Chondrocyte (in vitro differentiated cells): ENCODE results near the gene C4orf51. TPM values are rescaled to one million over a fixed set of nuclear protein-coding genes. Genes with fewer than 3 reads are reported as not detected.

ENCODE experiments used
- DNase-seq: peaks from one replicate; pipeline ENCODE4 v3.0.0; 2021; ENCODE audit warnings: mixed read lengths, low spot score
- H3K27ac Mint-ChIP-seq: one replicate; pipeline ENCODE4 v1.8.0; 2021; ENCODE audit warnings: mild to moderate bottlenecking, moderate library complexity, mixed read lengths; ENCODE audit not compliant: unreplicated experiment
- H3K27me3 Mint-ChIP-seq: 2 replicates; pipeline ENCODE4 v1.8.0; 2021; ENCODE audit warnings: low read depth, mixed read lengths
- H3K36me3 Mint-ChIP-seq: 2 replicates; pipeline ENCODE4 v1.8.0; 2021; ENCODE audit warnings: low read depth, mixed read lengths
- H3K4me1 Mint-ChIP-seq: 2 replicates; pipeline ENCODE4 v1.8.0; 2021; ENCODE audit warnings: low read depth, mild to moderate bottlenecking, mixed read lengths
- H3K4me3 Mint-ChIP-seq: one replicate; pipeline ENCODE4 v1.8.0; 2021; ENCODE audit warnings: mild to moderate bottlenecking, moderate library complexity, mixed read lengths; ENCODE audit not compliant: unreplicated experiment
- H3K9me3 Mint-ChIP-seq: 2 replicates; pipeline ENCODE4 v1.8.0; 2021; ENCODE audit warnings: low read depth, mixed read lengths
- total RNA-seq: library from RNA; stranded (reverse); gene quantifications from 3 replicates; pipeline ENCODE4 v1.2.1, GENCODE V29; 2021
- TF ChIP-seq, protein P1 (sequence below): fragments of 200-600 bp; sonication (generic); IDR thresholded peaks from 2 replicates; pipeline ENCODE4 v1.5.0; 2021; ENCODE audit warnings: antibody characterized with exemption, mild to moderate bottlenecking, moderate library complexity

Gene C4orf51
- total RNA-seq, 1 donor from 2014 or later = not detected

DNA sequence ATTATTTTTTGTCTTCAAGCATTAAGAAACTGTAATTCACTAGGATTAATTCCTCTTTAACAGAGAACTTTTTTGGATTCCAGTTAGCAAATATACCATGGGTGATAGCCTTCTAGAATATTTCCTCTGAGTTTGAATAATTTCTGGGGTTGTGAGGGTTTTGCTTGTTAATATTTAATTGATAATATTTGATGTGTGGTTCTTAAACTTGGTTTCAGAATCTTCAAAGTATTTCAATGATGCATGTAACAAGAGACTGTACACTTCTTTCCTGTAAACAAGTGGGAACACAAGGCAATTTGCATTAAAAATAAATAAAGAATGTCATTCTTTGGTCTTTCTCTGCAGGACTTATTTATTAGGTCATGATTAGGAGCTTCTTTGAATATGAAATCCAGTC, 9.5 kb upstream of the C4orf51 start:
- no peaks in the 10 kb centered on the region for H3K36me3 Mint-ChIP-seq
- TF ChIP-seq, protein P1, sequence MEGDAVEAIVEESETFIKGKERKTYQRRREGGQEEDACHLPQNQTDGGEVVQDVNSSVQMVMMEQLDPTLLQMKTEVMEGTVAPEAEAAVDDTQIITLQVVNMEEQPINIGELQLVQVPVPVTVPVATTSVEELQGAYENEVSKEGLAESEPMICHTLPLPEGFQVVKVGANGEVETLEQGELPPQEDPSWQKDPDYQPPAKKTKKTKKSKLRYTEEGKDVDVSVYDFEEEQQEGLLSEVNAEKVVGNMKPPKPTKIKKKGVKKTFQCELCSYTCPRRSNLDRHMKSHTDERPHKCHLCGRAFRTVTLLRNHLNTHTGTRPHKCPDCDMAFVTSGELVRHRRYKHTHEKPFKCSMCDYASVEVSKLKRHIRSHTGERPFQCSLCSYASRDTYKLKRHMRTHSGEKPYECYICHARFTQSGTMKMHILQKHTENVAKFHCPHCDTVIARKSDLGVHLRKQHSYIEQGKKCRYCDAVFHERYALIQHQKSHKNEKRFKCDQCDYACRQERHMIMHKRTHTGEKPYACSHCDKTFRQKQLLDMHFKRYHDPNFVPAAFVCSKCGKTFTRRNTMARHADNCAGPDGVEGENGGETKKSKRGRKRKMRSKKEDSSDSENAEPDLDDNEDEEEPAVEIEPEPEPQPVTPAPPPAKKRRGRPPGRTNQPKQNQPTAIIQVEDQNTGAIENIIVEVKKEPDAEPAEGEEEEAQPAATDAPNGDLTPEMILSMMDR = no peak
- peaks cover 5% of the 10 kb centered on the region for H3K9me3 Mint-ChIP-seq
- no peak overlapping the region for H3K4me3 Mint-ChIP-seq
- H3K27ac Mint-ChIP-seq = no peak overlapping the region
- no peak for DNase-seq
- H3K27me3 Mint-ChIP-seq = no peaks in the 10 kb centered on the region
- no peaks in the 10 kb centered on the region for H3K4me1 Mint-ChIP-seq

DNA sequence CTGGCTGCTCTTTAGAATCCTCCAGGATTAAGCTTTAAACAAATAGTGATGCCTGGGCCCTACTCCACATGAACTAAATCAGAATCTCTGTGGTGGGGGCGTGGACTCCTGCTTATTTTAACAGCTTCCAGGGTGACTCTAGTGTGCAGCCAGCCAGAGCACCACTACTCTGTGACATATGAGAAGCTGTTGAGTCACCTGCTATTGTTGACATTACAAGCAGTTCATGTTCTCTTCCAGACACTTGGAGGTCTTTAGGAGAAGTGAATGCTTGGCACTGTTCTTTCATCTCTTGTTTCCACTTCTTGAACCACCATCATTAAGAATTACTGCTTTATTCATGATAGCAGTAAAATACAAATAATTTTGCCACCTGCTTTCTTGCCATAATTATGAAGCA, 426 bp upstream of the C4orf51 start:
- Mint-ChIP-seq H3K4me3 (no peak overlapping the region), H3K27ac (peak overlapping the region; percentile 76), H3K4me1 (peaks cover 15% of the 10 kb centered on the region), H3K27me3 (no peaks in the 10 kb centered on the region), H3K36me3 (peaks cover 4% of the 10 kb centered on the region), H3K9me3 (peaks cover 18% of the 10 kb centered on the region)
- TF ChIP-seq, protein P1 = no peak
- no peak for DNase-seq

DNA sequence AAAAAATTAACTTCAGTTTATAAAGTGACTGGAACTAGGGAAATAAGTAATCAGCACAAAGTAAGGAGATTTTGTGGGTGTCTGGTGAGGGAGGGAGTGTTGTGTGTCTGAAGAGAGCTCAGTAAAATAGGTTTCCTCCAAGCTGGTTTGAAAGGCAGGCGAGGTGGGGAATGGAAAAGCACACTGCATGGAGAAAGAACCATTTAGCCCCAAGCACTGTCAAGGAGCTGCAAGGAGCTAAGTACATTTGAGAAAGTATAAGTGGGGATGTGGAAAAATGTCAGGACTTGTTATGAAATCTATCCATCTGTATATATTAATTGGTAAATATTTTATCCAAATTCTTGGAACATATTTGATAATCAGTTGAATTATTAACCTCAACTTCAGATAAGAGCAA, 956 bp downstream of the C4orf51 start:
- no peak overlapping the region for H3K27ac Mint-ChIP-seq
- TF ChIP-seq, protein P1 = no peak
- peaks cover 18% of the 10 kb centered on the region for H3K9me3 Mint-ChIP-seq
- no peak overlapping the region for H3K4me3 Mint-ChIP-seq
- H3K36me3 Mint-ChIP-seq = peaks cover 4% of the 10 kb centered on the region
- H3K27me3 Mint-ChIP-seq = no peaks in the 10 kb centered on the region
- DNase-seq = no peak
- H3K4me1 Mint-ChIP-seq = peaks cover 15% of the 10 kb centered on the region

DNA sequence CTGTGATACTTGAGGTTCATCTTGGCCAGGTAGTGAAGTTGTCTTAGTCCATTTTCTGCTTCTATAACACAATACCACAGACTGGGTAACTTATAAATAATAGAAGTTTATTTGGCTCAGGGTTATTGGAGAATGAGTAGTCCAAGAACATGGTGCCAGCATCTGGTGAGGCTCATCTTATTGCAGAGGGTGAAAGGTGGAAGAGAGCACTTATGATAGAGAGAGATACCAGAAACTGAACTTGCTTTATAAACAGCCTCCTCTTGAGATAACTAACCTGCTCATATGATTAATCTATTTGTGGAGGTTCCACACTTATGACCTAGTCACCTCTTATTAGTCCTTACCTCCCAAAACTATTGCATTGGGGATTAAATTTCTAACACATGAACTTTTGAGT, 1.6 kb downstream of the C4orf51 start:
- Mint-ChIP-seq H3K9me3 (peaks cover 18% of the 10 kb centered on the region), H3K4me3 (no peak overlapping the region), H3K27me3 (no peaks in the 10 kb centered on the region), H3K36me3 (peaks cover 4% of the 10 kb centered on the region), H3K4me1 (peaks cover 15% of the 10 kb centered on the region), H3K27ac (no peak overlapping the region)
- TF ChIP-seq, protein P1 = no peak
- no peak for DNase-seq

DNA sequence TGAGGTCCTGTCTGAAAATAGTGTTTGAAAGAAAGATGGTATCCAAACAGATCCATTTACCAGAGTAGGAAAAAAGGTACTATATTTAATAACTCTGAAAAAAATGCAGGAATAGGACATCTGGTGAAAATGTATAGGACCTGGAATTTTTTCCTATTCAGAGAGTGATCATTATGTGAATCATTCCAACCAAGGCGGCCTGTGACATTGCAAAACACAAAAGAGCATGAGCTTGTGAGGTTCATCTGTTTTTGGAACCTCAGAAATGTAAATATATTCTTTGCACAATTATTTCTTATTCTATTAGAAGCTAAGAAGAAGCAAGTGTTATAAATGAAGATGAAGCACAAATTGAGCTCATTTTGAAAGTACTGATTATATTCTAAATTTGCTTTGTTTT, 2.0 kb downstream of the C4orf51 start:
- Mint-ChIP-seq H3K4me1 (peaks cover 15% of the 10 kb centered on the region), H3K9me3 (peaks cover 15% of the 10 kb centered on the region), H3K27me3 (no peaks in the 10 kb centered on the region), H3K4me3 (no peak overlapping the region), H3K36me3 (peaks cover 4% of the 10 kb centered on the region), H3K27ac (no peak overlapping the region)
- TF ChIP-seq, protein P1 = no peak
- no peak for DNase-seq
